Testis (tissue), 2 donors: ENCODE measurements around the gene CLIP4.
A peak's percentile ranks its signal among the peaks of the same experiment; 100 is the strongest.

ENCODE experiments used
- CTCF ChIP-seq, 3 experiments: fragments of 450-650 bp in 2 of 3; fragments of 200-600 bp in 1 of 3; sonication (generic) in 1 of 3; IDR thresholded peaks; one replicate each; pipeline ENCODE4 v1.5.1; 2016 to 2019; ENCODE audit warnings: antibody characterized with exemption in 3 of 3, mild to moderate bottlenecking in 2 of 3, moderate library complexity in 1 of 3
- POLR2A ChIP-seq: fragments of 450-650 bp; IDR thresholded peaks from one replicate; pipeline ENCODE4 v1.6.1; 2017; ENCODE audit warnings: antibody characterized with exemption, mild to moderate bottlenecking, moderate library complexity

GRCh38 chr2:29238497-29238896 lies 123.3 kb downstream of the CLIP4 start:
- TF ChIP-seq POLR2A (no peak), CTCF (IDR thresholded peaks at IDR 0.05) (peak in 2 of 3 experiments; percentile 20 to 42)
